HG02870 (cell line): ENCODE data around the gene ZNF141.
"Not testable (repeated sequence)": the region's sequence is repeated elsewhere in the genome, so short reads cannot be mapped to it uniquely, and the experiment has no call there.

Experiments
- ATAC-seq: cut with Tn5 transposase; IDR thresholded peaks from one replicate; pipeline ENCODE4 v1.9.1; 2021; ENCODE audit warnings: mild to moderate bottlenecking, moderate library complexity; ENCODE audit not compliant: unreplicated experiment

Gene ZNF141

DNA sequence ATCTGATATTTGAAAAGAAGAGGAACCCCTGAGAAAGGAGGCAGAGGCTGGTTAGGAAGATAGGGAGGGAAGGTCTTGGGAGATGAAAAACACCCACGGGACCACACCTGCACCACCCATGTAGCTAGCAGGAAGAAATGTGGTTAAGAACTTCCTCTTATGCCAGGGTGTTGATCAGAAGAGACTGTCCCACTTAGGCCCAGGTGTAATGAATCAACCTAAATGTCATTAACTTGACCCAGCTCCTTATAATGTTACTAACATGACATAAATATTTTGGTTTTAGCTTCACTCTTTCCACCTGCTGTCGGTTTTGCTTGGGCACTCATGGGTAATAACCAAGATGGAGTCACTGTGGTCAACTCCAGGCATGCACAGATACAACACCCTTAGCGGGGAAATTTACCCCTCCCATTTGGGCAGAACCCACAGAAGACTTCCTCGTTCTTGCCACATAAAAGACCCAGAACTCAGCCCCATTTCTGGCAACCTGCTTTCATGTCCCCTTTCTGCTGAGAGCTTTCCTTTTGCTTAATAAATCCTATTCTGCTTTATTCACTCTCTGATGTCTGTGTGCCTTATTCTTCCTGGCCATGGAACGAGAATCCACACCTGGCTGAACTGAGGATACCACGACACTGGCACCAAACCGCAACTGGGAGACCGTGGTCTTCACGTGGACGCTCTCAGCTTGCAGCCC is 46.8 kb downstream of the ZNF141 start:
- ATAC-seq: no peak

GRCh38 chr4:385934-386707 is 48.5 kb downstream of the ZNF141 start:
- no peak for ATAC-seq

- no peak for ATAC-seq
Measured at GRCh38 chr4:386708-387105, 49.1 kb downstream of the ZNF141 start.

- ATAC-seq: no peak
Measured at GRCh38 chr4:404006-404405, 66.4 kb downstream of the ZNF141 start.

DNA sequence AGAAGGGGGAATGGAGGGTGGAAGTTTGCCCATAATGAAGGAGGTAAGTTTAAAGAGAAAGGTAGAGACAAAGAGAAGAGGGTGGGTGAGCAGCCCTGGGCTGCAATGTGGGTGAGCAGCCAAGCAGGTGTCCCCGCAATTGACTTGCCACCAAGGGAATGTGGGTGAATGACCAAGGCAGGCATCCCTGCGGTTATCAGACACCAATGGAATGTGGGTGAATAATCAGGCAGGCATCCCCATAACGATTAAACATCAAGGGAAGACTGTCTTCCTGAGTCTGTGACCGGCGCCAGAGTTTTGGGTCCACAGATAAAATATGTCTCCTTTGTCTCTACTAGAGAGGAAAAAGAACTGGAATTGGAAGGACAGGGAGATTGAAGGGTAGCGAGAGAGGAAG is 70.7 kb downstream of the ZNF141 start:
- ATAC-seq: not testable (repeated sequence)

- no peak for ATAC-seq
Measured at GRCh38 chr4:422587-422986, 85.0 kb downstream of the ZNF141 start.
